Keratinocyte (primary cell): ENCODE results near the gene LATS1.
"Not testable (repeated sequence)": the region's sequence is repeated elsewhere in the genome, so short reads cannot be mapped to it uniquely, and the experiment has no call there.

ENCODE experiments used
- EZH2 ChIP-seq: IDR thresholded peaks from one replicate; pipeline ENCODE4 v1.6.1; 2012; ENCODE audit warnings: inconsistent platforms, mild to moderate bottlenecking, low read length, moderate library complexity
- TF ChIP-seq, protein P1 (sequence below), 3 experiments: IDR thresholded peaks in 1 of 3; conservative IDR thresholded peaks in 1 of 3; optimal IDR thresholded peaks in 1 of 3; 2 replicates in 2 of 3; 3 replicates in 1 of 3; pipeline versions ENCODE3 to v1.5.1; 2011; ENCODE audit warnings: low read length in 3 of 3, mild to moderate bottlenecking in 3 of 3, moderate library complexity in 2 of 3, control low read depth in 1 of 3, inconsistent platforms in 1 of 3; ENCODE audit not compliant: insufficient read depth in 2 of 3; ENCODE audit errors: extremely low read depth in 1 of 3

GRCh38 chr6:149753374-149753637, 35.4 kb upstream of the LATS1 start:
- TF ChIP-seq, protein P1, sequence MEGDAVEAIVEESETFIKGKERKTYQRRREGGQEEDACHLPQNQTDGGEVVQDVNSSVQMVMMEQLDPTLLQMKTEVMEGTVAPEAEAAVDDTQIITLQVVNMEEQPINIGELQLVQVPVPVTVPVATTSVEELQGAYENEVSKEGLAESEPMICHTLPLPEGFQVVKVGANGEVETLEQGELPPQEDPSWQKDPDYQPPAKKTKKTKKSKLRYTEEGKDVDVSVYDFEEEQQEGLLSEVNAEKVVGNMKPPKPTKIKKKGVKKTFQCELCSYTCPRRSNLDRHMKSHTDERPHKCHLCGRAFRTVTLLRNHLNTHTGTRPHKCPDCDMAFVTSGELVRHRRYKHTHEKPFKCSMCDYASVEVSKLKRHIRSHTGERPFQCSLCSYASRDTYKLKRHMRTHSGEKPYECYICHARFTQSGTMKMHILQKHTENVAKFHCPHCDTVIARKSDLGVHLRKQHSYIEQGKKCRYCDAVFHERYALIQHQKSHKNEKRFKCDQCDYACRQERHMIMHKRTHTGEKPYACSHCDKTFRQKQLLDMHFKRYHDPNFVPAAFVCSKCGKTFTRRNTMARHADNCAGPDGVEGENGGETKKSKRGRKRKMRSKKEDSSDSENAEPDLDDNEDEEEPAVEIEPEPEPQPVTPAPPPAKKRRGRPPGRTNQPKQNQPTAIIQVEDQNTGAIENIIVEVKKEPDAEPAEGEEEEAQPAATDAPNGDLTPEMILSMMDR (optimal IDR thresholded peaks at IDR 0.05 in 1 of 3, IDR thresholded peaks at IDR 0.05 in 1 of 3, conservative IDR thresholded peaks at IDR 0.05 in 1 of 3; ENCODE audit: extremely low read depth in 1 of 3, insufficient read depth in 2 of 3, low read length in 3 of 3), result not testable (repeated sequence)
- TF ChIP-seq EZH2, result not testable (repeated sequence)
